GM12878 (cell line): Measurements from ENCODE around the gene CCDC14.

Experiments used
- CHD2 ChIP-seq: IDR thresholded peaks from 2 replicates; pipeline ENCODE4 v1.6.1; 2011; ENCODE audit warnings: low read depth, low read length, improper control_type of control experiment, borderline replicate concordance
- EGR1 ChIP-seq, 2 experiments: IDR thresholded peaks; 1 replicate in 1 of 2; 2 replicates in 1 of 2; pipeline ENCODE4 v1.6.1; 2011 to 2012; ENCODE audit warnings: low read depth in 2 of 2, low read length in 2 of 2, borderline replicate concordance in 1 of 2, mild to moderate bottlenecking in 1 of 2, moderate library complexity in 1 of 2
- FOXM1 ChIP-seq: IDR thresholded peaks from 2 replicates; pipeline ENCODE4 v1.6.1; 2012; ENCODE audit warnings: low read depth, mild to moderate bottlenecking, inconsistent platforms, low read length, moderate library complexity
- NFYA ChIP-seq: IDR thresholded peaks from 2 replicates; pipeline ENCODE4 v1.6.1; 2011; ENCODE audit warnings: low read depth, mild to moderate bottlenecking, low read length, improper control_type of control experiment, borderline replicate concordance
- POLR2A ChIP-seq: IDR thresholded peaks from 2 replicates; pipeline ENCODE4 v1.6.1; 2011; ENCODE audit warnings: low read depth, mild to moderate bottlenecking, low read length
- POLR2AphosphoS5 ChIP-seq: IDR thresholded peaks from 2 replicates; pipeline ENCODE4 v1.6.1; 2011; ENCODE audit warnings: mild to moderate bottlenecking, low read length, inconsistent platforms
- SIN3A ChIP-seq: IDR thresholded peaks from 2 replicates; pipeline ENCODE4 v1.6.1; 2012; ENCODE audit warnings: low read depth, low read length, improper control_type of control experiment
- TAF1 ChIP-seq: IDR thresholded peaks from 2 replicates; pipeline ENCODE4 v1.6.1; 2011; ENCODE audit warnings: mild to moderate bottlenecking, low read depth, low read length, borderline replicate concordance
- TARDBP ChIP-seq: IDR thresholded peaks from 2 replicates; pipeline ENCODE4 v1.6.1; 2016; ENCODE audit warnings: borderline replicate concordance
- TF ChIP-seq, protein P1 (sequence below), 3 experiments: IDR thresholded peaks in 2 of 3; conservative IDR thresholded peaks in 1 of 3; 2 replicates each; pipeline ENCODE4 v1.5.1; 2011; ENCODE audit warnings: low read depth in 3 of 3, low read length in 3 of 3, mild to moderate bottlenecking in 3 of 3, control low read depth in 2 of 3, moderate library complexity in 2 of 3, inconsistent platforms in 1 of 3, mixed read lengths in 1 of 3; ENCODE audit not compliant: control insufficient read depth in 2 of 3, insufficient read depth in 1 of 3; ENCODE audit errors: extremely low read depth in 1 of 3
- TF ChIP-seq, protein P2 (sequence below): fragments of 450-650 bp; IDR thresholded peaks from 2 replicates; pipeline ENCODE4 v1.6.1; 2018; ENCODE audit warnings: borderline replicate concordance, mild to moderate bottlenecking; ENCODE audit not compliant: partially characterized antibody
- TF ChIP-seq, protein P3 (sequence below): IDR thresholded peaks from 2 replicates; pipeline ENCODE4 v1.6.1; 2012; ENCODE audit warnings: low read depth, low read length, improper control_type of control experiment

DNA sequence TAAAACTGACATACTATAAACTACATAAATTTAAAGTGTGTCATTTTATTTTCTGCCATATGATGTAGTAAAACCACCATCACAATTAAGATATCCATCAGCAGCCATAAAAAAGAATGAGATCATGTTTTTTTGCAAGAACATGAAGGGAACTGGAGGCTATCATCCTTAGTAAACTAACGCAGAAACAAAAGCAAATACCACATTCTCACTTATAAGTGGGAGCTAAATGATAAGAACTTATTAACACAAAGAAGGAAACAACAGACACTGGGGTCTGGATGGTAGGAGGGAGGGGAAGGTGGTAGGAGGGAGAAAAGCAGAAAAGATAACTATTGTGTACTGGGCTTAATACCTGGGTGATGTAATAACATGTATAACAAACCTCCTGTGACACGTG, 24.6 kb downstream of the CCDC14 start:
- TF ChIP-seq, protein P1, sequence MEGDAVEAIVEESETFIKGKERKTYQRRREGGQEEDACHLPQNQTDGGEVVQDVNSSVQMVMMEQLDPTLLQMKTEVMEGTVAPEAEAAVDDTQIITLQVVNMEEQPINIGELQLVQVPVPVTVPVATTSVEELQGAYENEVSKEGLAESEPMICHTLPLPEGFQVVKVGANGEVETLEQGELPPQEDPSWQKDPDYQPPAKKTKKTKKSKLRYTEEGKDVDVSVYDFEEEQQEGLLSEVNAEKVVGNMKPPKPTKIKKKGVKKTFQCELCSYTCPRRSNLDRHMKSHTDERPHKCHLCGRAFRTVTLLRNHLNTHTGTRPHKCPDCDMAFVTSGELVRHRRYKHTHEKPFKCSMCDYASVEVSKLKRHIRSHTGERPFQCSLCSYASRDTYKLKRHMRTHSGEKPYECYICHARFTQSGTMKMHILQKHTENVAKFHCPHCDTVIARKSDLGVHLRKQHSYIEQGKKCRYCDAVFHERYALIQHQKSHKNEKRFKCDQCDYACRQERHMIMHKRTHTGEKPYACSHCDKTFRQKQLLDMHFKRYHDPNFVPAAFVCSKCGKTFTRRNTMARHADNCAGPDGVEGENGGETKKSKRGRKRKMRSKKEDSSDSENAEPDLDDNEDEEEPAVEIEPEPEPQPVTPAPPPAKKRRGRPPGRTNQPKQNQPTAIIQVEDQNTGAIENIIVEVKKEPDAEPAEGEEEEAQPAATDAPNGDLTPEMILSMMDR (IDR thresholded peaks at IDR 0.05 in 2 of 3, conservative IDR thresholded peaks at IDR 0.05 in 1 of 3; ENCODE audit: control insufficient read depth in 2 of 3, extremely low read depth in 1 of 3, insufficient read depth in 1 of 3, low read depth in 3 of 3, low read length in 3 of 3), result no peak
- TF ChIP-seq TAF1 (no peak), FOXM1 (no peak), TARDBP (no peak), POLR2AphosphoS5 (no peak), CHD2 (no peak), SIN3A (no peak), EGR1 (IDR thresholded peaks at IDR 0.05; ENCODE audit: borderline replicate concordance in 1 of 2, low read depth in 2 of 2, low read length in 2 of 2) (no peak), NFYA (no peak), POLR2A (no peak)
- TF ChIP-seq, protein P2, sequence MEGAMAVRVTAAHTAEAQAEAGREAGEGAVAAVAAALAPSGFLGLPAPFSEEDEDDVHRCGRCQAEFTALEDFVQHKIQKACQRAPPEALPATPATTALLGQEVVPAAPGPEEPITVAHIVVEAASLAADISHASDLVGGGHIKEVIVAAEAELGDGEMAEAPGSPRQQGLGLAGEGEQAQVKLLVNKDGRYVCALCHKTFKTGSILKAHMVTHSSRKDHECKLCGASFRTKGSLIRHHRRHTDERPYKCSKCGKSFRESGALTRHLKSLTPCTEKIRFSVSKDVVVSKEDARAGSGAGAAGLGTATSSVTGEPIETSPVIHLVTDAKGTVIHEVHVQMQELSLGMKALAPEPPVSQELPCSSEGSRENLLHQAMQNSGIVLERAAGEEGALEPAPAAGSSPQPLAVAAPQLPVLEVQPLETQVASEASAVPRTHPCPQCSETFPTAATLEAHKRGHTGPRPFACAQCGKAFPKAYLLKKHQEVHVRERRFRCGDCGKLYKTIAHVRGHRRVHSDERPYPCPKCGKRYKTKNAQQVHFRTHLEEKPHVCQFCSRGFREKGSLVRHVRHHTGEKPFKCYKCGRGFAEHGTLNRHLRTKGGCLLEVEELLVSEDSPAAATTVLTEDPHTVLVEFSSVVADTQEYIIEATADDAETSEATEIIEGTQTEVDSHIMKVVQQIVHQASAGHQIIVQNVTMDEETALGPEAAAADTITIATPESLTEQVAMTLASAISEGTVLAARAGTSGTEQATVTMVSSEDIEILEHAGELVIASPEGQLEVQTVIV, result no peak
- TF ChIP-seq, protein P3, sequence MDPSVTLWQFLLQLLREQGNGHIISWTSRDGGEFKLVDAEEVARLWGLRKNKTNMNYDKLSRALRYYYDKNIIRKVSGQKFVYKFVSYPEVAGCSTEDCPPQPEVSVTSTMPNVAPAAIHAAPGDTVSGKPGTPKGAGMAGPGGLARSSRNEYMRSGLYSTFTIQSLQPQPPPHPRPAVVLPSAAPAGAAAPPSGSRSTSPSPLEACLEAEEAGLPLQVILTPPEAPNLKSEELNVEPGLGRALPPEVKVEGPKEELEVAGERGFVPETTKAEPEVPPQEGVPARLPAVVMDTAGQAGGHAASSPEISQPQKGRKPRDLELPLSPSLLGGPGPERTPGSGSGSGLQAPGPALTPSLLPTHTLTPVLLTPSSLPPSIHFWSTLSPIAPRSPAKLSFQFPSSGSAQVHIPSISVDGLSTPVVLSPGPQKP, result no peak
